A673 (cell line): Measurements from ENCODE around the gene OR1L1.

Experiments
- CTCF ChIP-seq: fragments of 300-800, 200-600 bp; sonication (generic); conservative IDR thresholded peaks from 2 replicates; pipeline ENCODE4 v1.5.1; 2017; ENCODE audit warnings: low read depth, mild to moderate bottlenecking, antibody characterized with exemption, low read length, moderate library complexity, mixed read lengths
- EZH2 ChIP-seq: fragments of 200-600 bp; sonication (generic); IDR thresholded peaks from 2 replicates; pipeline ENCODE4 v1.6.1; 2017; ENCODE audit warnings: borderline replicate concordance, low read depth, mild to moderate bottlenecking, mixed read lengths, antibody characterized with exemption, low read length; ENCODE audit not compliant: poor library complexity, severe bottlenecking

GRCh38 chr9:122619996-122620395 lies 41.5 kb upstream of the OR1L1 start:
- TF ChIP-seq CTCF = no peak
- no peak for TF ChIP-seq EZH2
